Measurements from ENCODE around the gene STRBP. TPM values are rescaled to one million over a fixed set of nuclear protein-coding genes. Genes with fewer than 3 reads are reported as not detected.
"Not testable (repeated sequence)": the region's sequence is repeated elsewhere in the genome, so short reads cannot be mapped to it uniquely, and the experiment has no call there.

Gene STRBP
- total and polyA plus RNA-seq, 2 of the 8 experiments (the other 6 are each of a cell fraction or from before 2014, with no cell fraction given): 29.7 to 105 TPM

GRCh38 chr9:123200469-123200868, 67.9 kb downstream of the STRBP start:
- H2BK5ac ChIP-seq (ENCODE audit: low read depth, low read length); FAIRE-seq; POLR2A ChIA-PET (ENCODE audit: partially characterized antibody): not testable (repeated sequence)

More at GRCh38 chr9:123200469-123200868, 67.9 kb downstream of the STRBP start:
- CTCF ChIA-PET (ENCODE audit: partially characterized antibody): interaction anchor here (0.7 to 1.3 kb wide), 2 partner anchors 93 to 314 kb away, joined by 3 read pairs; no protein-coding TSS in a partner anchor
- H3K27me3 ChIP-seq (replicated peaks in 1 of 4; ENCODE audit: control insufficient read depth in 3 of 4, extremely low read depth in 1 of 4, insufficient read depth in 3 of 4, low read length in 3 of 4); H4K91ac ChIP-seq (replicated peaks; ENCODE audit: insufficient read length, low read length); H2BK20ac ChIP-seq (ENCODE audit: low read length); H3K23ac ChIP-seq (ENCODE audit: insufficient read length); H3K9me3 ChIP-seq (ENCODE audit: insufficient read depth in 2 of 2, low read depth in 1 of 2, low read length in 1 of 2); H3K4ac ChIP-seq (replicated peaks; ENCODE audit: insufficient read length, low read depth, low read length); H2AK5ac ChIP-seq (ENCODE audit: low read depth, low read length); H2AFZ ChIP-seq (ENCODE audit: low read length); H3K36me3 ChIP-seq (ENCODE audit: control insufficient read depth in 2 of 4, insufficient read depth in 4 of 4, low read length in 3 of 4); H3K4me3 ChIP-seq (ENCODE audit: extremely low read depth in 1 of 4, insufficient read depth in 2 of 4, low read depth in 3 of 4, low read length in 4 of 4); H2BK15ac ChIP-seq (ENCODE audit: low read length); H3K23me2 ChIP-seq (ENCODE audit: low read depth, low read length); H3K4me1 ChIP-seq (replicated peaks in 1 of 4; ENCODE audit: control insufficient read depth in 3 of 4, insufficient read depth in 4 of 4, low read length in 3 of 4); H4K20me1 ChIP-seq (replicated peaks in 1 of 2; ENCODE audit: control insufficient read depth in 1 of 2, insufficient read depth in 2 of 2, low read length in 2 of 2); H3K4me2 ChIP-seq (ENCODE audit: insufficient read depth in 1 of 2, low read depth in 2 of 2, low read length in 2 of 2); H2BK120ac ChIP-seq (replicated peaks; ENCODE audit: low read depth, low read length); H3K14ac ChIP-seq (ENCODE audit: insufficient read length); H2BK12ac ChIP-seq (ENCODE audit: low read depth, low read length); H3K9ac ChIP-seq (replicated peaks in 1 of 4; ENCODE audit: extremely low read depth in 1 of 4, low read depth in 3 of 4, low read length in 3 of 4); H3K56ac ChIP-seq (replicated peaks; ENCODE audit: insufficient read length, low read depth, low read length); H3K27ac ChIP-seq (ENCODE audit: low read depth, low read length); H4K8ac ChIP-seq (ENCODE audit: extremely low read depth, insufficient read depth, low read length); H4K5ac ChIP-seq (ENCODE audit: insufficient read length, low read depth, low read length); DNase-seq (ENCODE audit: low read depth in 1 of 2, low spot score in 2 of 2); H3K18ac ChIP-seq (ENCODE audit: extremely low read depth, low read length); H3K79me1 ChIP-seq (ENCODE audit: low read depth, low read length): not testable (repeated sequence)
- 100% methylated on average over 4 of the region's 13 CpGs; no CpG with 5 or more reads in 1 of the 2 experiments for WGBS, 2 experiments (ENCODE audit: extremely low coverage in 1 of 2, insufficient coverage in 1 of 2, insufficient read length in 1 of 2, insufficient replicate concordance in 2 of 2, low coverage in 1 of 2, low lambda C conversion rate in 2 of 2, missing lambda C conversion rate in 1 of 2)
- peaks cover 0 to 24% of the 10 kb centered on the region in 2 experiments; a peak in 3 of 4 replicates for H3K79me2 ChIP-seq (ENCODE audit: control insufficient read depth in 1 of 2, insufficient read depth in 2 of 2, low read length in 2 of 2)

All from H1 (cell line).